GM19324 (cell line): Measurements from ENCODE around the gene LHB.

ENCODE experiments used
- ATAC-seq: cut with Tn5 transposase; IDR thresholded peaks from one replicate; pipeline ENCODE4 v1.9.1; 2021; ENCODE audit warnings: mild to moderate bottlenecking, moderate library complexity; ENCODE audit not compliant: unreplicated experiment, low FRiP score

Gene LHB

DNA sequence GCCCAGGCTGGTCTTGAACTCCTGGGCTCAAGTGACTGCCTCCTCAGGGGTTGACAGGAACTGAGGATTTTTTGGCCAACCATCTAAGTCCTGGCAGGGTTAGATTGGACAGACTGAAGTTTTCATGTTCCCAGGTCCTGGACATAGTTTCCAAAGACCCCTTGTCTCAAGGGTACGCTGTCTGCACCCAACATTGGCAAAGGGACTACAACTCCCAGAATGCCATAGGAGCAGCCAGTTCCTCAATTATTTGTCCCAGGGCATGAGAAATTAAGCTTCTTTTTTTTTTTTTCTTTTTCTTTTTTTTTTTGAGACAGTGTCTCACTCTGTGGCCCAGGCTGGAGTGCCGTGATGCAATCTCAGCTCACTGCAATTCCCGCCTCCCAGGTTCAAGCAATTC lies 30.7 kb downstream of the LHB start:
- ATAC-seq, result no peak

DNA sequence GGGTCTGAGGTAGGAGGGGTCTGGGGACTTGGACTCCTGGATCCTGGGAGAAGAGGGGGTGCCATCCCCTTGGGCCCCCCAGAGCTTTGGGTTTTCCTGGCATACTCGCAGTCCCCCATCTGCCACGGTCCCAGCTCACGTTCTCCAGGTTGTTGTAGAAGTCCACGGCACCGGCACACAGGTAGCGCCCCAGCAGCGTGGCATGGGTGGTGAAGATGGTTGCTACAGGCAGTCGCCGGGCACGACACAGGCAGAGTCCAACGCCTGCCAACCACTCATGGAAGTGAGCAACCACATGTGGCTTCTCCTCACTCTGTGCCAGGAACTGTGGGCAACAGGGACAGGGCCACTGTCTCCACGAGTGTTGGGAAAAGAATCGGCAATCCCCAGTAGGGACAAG lies 31.2 kb downstream of the LHB start:
- ATAC-seq, result no peak

DNA sequence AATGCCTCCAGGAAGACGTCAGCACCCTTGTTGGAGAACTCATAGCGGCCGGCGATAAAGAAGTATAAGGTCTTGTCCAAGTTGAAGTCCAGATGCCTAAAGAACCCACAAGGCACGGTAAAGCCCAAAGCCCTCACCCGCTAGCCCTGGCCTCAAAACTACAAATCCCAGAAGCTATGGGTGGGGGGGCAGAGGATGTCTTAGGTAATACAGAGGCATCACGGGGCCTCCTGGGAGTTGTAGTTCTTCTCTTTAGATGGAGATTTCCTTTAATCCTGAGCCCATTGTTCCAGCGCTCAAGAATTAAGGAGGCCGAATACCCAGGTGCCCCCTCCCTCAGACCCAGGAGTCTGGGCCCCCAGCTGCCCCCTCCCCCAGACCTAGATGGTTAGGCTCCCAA lies 34.6 kb downstream of the LHB start:
- ATAC-seq, result no peak

DNA sequence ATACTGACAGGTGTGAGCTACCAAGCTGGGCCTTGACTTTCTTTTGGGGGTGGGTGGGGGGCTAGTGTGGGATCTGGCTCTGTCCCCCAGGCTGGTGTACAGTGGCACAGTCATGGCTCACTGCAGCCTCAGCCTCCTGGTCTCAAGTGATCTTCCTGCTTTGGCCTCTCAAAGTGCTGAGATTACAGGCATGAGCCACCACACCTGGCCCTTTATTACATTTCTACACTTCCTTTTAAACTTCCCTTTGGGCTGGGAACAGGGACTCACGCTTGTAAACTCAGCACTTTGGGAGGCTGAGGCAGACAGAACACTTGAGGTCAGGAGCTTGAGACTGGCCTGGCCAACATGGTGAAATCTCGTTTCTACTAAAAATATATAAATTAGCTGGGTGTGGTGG lies 39.8 kb downstream of the LHB start:
- no peak for ATAC-seq

GRCh38 chr19:48975947-48976847 lies 40.7 kb downstream of the LHB start:
- ATAC-seq, result no peak

GRCh38 chr19:48970923-48971395 lies 45.9 kb downstream of the LHB start:
- ATAC-seq, result no peak

DNA sequence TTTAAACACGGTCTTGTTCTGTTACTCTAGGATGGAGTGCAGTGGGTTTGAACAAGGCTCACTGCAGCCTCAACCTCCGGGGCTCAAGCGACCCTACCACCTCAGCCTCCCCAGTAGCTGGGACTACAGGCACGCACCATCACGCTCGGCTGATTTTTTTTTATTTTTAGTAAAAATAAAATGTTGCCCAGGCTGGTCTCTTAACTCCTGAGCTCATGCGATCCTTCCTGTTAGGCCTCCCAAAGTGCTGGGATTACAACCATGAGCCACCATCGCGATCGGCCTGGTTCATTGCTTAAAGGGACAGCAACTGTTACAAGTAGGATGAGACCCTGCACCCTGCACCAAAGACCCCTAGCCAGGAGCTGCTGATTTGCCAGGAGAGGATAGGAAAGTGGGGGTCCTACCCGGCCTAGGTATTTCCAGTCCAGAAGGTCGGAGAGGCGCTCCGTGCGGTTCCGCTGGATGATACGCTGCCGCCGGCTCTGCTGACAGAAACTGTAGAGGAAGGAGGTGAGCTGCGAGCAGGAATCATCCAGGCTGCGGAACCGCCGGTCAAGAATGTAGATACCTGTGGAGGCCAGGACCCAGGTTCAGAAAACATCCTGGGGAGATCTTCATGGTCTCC lies 46.6 kb downstream of the LHB start:
- no peak for ATAC-seq

- no peak for ATAC-seq
These were observed 47.4 kb downstream of the LHB start for GRCh38 chr19:48969276-48970138.

- no peak for ATAC-seq
These were observed 48.1 kb downstream of the LHB start for GRCh38 chr19:48968813-48969218.

DNA sequence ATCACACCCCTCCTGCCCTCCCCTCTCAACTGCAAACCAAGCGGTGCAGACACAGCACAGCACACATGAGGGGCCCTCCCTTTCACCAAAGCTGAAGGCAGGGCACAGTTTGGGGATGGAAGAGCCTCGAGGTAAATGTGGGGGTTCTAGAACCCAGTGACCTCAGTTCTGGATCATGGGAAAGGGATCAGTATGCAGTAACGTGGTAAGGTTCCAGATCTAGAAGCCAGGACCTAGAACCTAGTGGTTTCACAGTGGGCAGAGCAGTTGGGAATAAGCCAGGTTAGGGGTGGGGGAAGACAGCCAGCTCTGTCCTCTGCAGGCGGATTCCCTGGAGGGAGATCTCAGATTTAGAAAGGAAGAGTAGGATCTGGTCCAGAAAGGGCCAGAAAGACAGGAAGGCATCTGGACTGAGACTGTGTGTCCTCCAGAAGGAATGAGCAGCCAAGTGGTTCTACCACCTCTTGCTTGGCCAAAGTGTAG lies 48.7 kb downstream of the LHB start:
- no peak for ATAC-seq

GRCh38 chr19:48967346-48968178 lies 49.3 kb downstream of the LHB start:
- no peak for ATAC-seq

DNA sequence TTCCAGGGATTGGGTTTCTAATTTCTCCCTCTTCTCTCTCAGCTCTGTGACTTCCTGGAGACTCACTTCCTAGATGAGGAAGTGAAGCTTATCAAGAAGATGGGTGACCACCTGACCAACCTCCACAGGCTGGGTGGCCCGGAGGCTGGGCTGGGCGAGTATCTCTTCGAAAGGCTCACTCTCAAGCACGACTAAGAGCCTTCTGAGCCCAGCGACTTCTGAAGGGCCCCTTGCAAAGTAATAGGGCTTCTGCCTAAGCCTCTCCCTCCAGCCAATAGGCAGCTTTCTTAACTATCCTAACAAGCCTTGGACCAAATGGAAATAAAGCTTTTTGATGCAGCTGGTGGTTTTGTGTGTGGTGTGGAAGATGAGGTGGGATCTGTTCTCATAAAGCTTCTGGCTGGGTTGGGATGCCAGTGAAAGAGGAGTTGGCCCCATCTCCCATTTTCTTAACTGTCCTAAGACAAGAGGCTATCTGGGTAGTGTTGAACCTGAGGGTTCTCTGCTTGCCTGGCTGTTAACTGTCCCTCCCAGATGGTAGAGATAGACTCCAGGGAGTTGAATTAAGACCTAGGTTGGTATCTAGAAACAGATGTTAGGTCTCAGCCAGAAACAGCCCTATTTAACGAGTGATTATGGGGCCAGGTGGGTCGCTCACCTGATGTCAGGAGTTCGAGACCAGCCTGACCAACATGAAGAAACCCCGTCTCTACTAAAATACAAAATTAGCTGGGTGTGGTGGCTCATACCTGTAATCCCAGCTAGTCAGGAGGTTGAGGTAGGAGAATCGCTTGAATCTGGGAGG lies 50.1 kb downstream of the LHB start:
- ATAC-seq, result no peak
